ENCODE results near the gene CMIP.

- no peak for TF ChIP-seq CTCF (IDR thresholded peaks at IDR 0.05)
- no peak for TF ChIP-seq EZH2 (IDR thresholded peaks at IDR 0.05)
- no peak for TF ChIP-seq EZH2phosphoT487 (IDR thresholded peaks at IDR 0.05)
These were observed 134.2 kb downstream of the CMIP start for GRCh38 chr16:81578636-81579413.

Measured in neural progenitor cell (in vitro differentiated cells).